ENCODE results near the gene ROR2. TPM values are rescaled to one million over a fixed set of nuclear protein-coding genes. Genes with fewer than 3 reads are reported as not detected.

ROR2 gene
- total and polyA plus RNA-seq, 2 of the 13 experiments (the other 11 are each of a cell fraction or from before 2014, with no cell fraction given): not detected

DNA sequence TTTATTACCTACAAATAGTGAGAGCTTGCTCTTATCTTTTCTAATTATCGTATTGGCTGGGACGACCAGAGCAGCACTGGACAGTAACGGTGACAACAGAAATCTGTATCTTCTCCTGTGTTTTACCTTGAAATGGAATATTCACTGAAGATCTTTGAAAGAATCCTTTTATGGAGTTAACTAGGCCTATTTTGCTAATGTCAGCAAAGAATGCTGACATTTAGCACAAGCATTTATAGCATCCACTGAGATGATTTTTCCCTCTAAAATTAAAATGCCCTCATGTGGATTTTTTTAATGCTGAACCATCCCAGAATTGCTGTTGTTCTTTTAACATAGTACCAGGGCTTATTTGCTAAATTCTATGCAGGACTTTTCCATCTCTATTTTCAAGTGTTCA, 59.4 kb downstream of the ROR2 start:
- Histone ChIP-seq H3K27ac (ENCODE audit: extremely low read length, insufficient read depth, low read length) (no peak overlapping the region), H3K79me2 (ENCODE audit: insufficient read depth, low read length) (no peaks in the 10 kb centered on the region), H3K9ac (ENCODE audit: insufficient read depth, low read depth, low read length) (no peak overlapping the region), H3K4me2 (ENCODE audit: low read depth, low read length) (no peak overlapping the region), H2AFZ (ENCODE audit: low read length) (no peak overlapping the region), H3K4me1 (ENCODE audit: insufficient read depth, low read length) (peaks cover 2% of the 10 kb centered on the region), H3K9me3 (ENCODE audit: low read length) (no peaks in the 10 kb centered on the region), H3K4me3 (replicated peaks in 1 of 3; ENCODE audit: insufficient read depth in 1 of 3, low read depth in 2 of 3, low read length in 3 of 3) (no peak overlapping the region), H3K27me3 (ENCODE audit: control insufficient read depth in 1 of 2, insufficient read depth in 2 of 2, low read length in 2 of 2) (peaks cover 0 to 20% of the 10 kb centered on the region in 2 experiments; a peak in 1 of 5 replicates), H3K36me3 (replicated peaks in 1 of 2; ENCODE audit: control insufficient read depth in 1 of 2, insufficient read depth in 2 of 2, low read length in 2 of 2) (no peaks in the 10 kb centered on the region), H4K20me1 (ENCODE audit: insufficient read depth, low read length) (no peaks in the 10 kb centered on the region)
- no peak for FAIRE-seq
- no peak for TF ChIP-seq ELF3 (CRISPR knock-in tag; IDR thresholded peaks at IDR 0.05)
- no peak for TF ChIP-seq MAF1 (CRISPR knock-in tag; IDR thresholded peaks at IDR 0.05; ENCODE audit: borderline replicate concordance)
- TF ChIP-seq MAFF (IDR thresholded peaks at IDR 0.05; ENCODE audit: low read depth, low read length): peak; percentile 60
- TF ChIP-seq MAFK (conservative IDR thresholded peaks at IDR 0.05 in 1 of 2, IDR thresholded peaks at IDR 0.05 in 1 of 2; ENCODE audit: low read length in 2 of 2): peak; percentile 34 to 82; a peak in 3 of 4 replicates
- no peak for TF ChIP-seq KLF11 (CRISPR knock-in tag; IDR thresholded peaks at IDR 0.05)
- no peak for ATAC-seq
- in situ Hi-C loops (cut with HindIII; ENCODE audit: extremely low pct_ligation_motif_present, low pct_unique_long_range_greater_than_20kb) (no loop called here), intact Hi-C loops (cut with micrococcal nuclease; ENCODE audit: unreplicated experiment) (no loop called here)
- 63% methylated on average over 3 of the region's 3 CpGs for WGBS (ENCODE audit: low lambda C conversion rate)
- no peak for DNase-seq (ENCODE audit: low spot score)
- POLR2A ChIA-PET: no interaction called here
- no TSS peak for BruUV-seq (replicated peaks)
- CTCF ChIA-PET (ENCODE audit: low intra/inter-chr PET ratio, low total read pairs): no interaction called here

DNA sequence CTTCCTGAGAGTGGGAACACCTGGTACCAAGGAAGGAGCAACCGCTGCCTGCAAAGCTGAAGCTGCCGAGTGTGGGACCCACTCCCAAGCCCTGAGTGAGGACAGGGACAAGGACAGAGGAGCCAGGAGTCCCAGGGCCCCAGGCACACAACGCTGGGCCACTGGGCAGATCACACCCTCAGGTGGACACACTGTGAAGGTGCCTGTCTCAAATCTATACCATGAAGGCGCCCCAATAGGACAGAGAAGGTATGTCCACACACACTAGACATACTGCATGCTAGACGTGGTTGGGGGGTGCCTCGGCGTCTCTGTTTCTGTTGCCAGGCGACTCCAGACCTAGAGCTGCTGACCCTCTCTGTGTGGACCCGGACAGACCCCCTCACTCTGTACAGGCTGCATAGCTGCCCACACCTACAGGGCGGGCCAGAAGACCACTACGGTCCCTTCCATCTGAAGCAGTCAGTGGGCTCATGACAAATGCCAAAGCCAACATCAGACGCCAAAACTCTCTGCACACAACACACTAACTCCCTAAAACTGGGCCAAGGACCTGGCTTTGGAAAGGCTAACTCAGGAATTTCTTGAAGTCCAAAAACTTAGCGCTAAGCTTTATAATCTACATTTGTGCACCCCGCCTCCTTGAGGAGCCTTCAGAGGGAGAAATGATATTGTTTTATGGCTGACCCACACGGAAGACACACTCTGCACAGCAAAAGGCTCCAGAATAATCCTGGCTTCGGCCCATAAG, 60.7 kb downstream of the ROR2 start:
- Histone ChIP-seq H3K36me3 (replicated peaks in 1 of 2; ENCODE audit: control insufficient read depth in 1 of 2, insufficient read depth in 2 of 2, low read length in 2 of 2) (no peaks in the 10 kb centered on the region), H3K4me3 (replicated peaks in 1 of 3; ENCODE audit: insufficient read depth in 1 of 3, low read depth in 2 of 3, low read length in 3 of 3) (no peak overlapping the region), H3K27me3 (ENCODE audit: control insufficient read depth in 1 of 2, insufficient read depth in 2 of 2, low read length in 2 of 2) (peaks cover 0 to 20% of the 10 kb centered on the region in 2 experiments; a peak in 1 of 5 replicates), H3K79me2 (ENCODE audit: insufficient read depth, low read length) (no peaks in the 10 kb centered on the region), H3K4me2 (ENCODE audit: low read depth, low read length) (no peak overlapping the region), H2AFZ (ENCODE audit: low read length) (no peak overlapping the region), H3K4me1 (ENCODE audit: insufficient read depth, low read length) (peaks cover 15% of the 10 kb centered on the region), H3K9ac (ENCODE audit: insufficient read depth, low read depth, low read length) (no peak overlapping the region), H3K27ac (ENCODE audit: extremely low read length, insufficient read depth, low read length) (no peak overlapping the region), H3K9me3 (ENCODE audit: low read length) (no peaks in the 10 kb centered on the region), H4K20me1 (ENCODE audit: insufficient read depth, low read length) (no peaks in the 10 kb centered on the region)
- 39% methylated on average over 13 of the region's 16 CpGs for WGBS (ENCODE audit: low lambda C conversion rate)
- intact Hi-C loops (cut with micrococcal nuclease; ENCODE audit: unreplicated experiment): no loop called here
- FAIRE-seq (no peak), ATAC-seq (peak; percentile 86), DNase-seq (ENCODE audit: low spot score) (no peak)
- TF ChIP-seq ZNF670 (CRISPR knock-in tag; IDR thresholded peaks at IDR 0.05; ENCODE audit: borderline replicate concordance) (no peak), RFX3 (CRISPR knock-in tag; IDR thresholded peaks at IDR 0.05) (no peak), ZNF296 (CRISPR knock-in tag; conservative IDR thresholded peaks at IDR 0.05) (no peak), ZNF484 (CRISPR knock-in tag; IDR thresholded peaks at IDR 0.05; ENCODE audit: borderline replicate concordance, low read depth) (no peak), TEAD3 (CRISPR knock-in tag; optimal IDR thresholded peaks at IDR 0.05; ENCODE audit: borderline replicate concordance) (no peak), CHD4 (IDR thresholded peaks at IDR 0.05; ENCODE audit: borderline replicate concordance, low read length) (no peak)
- TF ChIP-seq, protein P1, sequence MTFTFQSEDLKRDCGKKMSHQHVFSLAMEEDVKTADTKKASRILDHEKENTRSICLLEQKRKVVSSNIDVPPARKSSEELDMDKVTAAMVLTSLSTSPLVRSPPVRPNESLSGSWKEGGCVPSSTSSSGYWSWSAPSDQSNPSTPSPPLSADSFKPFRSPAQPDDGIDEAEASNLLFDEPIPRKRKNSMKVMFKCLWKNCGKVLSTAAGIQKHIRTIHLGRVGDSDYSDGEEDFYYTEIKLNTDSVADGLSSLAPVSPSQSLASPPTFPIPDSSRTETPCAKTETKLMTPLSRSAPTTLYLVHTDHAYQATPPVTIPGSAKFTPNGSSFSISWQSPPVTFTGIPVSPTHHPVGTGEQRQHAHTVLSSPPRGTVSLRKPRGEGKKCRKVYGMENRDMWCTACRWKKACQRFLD (CRISPR knock-in tag; IDR thresholded peaks at IDR 0.05; ENCODE audit: borderline replicate concordance): no peak
- TF ChIP-seq, protein P2, sequence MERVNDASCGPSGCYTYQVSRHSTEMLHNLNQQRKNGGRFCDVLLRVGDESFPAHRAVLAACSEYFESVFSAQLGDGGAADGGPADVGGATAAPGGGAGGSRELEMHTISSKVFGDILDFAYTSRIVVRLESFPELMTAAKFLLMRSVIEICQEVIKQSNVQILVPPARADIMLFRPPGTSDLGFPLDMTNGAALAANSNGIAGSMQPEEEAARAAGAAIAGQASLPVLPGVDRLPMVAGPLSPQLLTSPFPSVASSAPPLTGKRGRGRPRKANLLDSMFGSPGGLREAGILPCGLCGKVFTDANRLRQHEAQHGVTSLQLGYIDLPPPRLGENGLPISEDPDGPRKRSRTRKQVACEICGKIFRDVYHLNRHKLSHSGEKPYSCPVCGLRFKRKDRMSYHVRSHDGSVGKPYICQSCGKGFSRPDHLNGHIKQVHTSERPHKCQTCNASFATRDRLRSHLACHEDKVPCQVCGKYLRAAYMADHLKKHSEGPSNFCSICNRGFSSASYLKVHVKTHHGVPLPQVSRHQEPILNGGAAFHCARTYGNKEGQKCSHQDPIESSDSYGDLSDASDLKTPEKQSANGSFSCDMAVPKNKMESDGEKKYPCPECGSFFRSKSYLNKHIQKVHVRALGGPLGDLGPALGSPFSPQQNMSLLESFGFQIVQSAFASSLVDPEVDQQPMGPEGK (CRISPR knock-in tag; IDR thresholded peaks at IDR 0.05): no peak
- ChIA-PET POLR2A (no interaction called here), CTCF (ENCODE audit: low intra/inter-chr PET ratio, low total read pairs) (no interaction called here)
- in situ Hi-C loops (cut with HindIII; ENCODE audit: extremely low pct_ligation_motif_present, low pct_unique_long_range_greater_than_20kb): no loop called here
- BruUV-seq (replicated peaks): no TSS peak
